NCI-H2196 (cell line): ENCODE measurements around the gene DZANK1.
"Not testable (repeated sequence)": the region's sequence is repeated elsewhere in the genome, so short reads cannot be mapped to it uniquely, and the experiment has no call there.

Experiments
- DNase-seq: peaks from one replicate; lab custom pipeline; 2025; ENCODE audit not compliant: unreplicated experiment; lab: John Stamatoyannopoulos, UW

The DZANK1 gene

DNA sequence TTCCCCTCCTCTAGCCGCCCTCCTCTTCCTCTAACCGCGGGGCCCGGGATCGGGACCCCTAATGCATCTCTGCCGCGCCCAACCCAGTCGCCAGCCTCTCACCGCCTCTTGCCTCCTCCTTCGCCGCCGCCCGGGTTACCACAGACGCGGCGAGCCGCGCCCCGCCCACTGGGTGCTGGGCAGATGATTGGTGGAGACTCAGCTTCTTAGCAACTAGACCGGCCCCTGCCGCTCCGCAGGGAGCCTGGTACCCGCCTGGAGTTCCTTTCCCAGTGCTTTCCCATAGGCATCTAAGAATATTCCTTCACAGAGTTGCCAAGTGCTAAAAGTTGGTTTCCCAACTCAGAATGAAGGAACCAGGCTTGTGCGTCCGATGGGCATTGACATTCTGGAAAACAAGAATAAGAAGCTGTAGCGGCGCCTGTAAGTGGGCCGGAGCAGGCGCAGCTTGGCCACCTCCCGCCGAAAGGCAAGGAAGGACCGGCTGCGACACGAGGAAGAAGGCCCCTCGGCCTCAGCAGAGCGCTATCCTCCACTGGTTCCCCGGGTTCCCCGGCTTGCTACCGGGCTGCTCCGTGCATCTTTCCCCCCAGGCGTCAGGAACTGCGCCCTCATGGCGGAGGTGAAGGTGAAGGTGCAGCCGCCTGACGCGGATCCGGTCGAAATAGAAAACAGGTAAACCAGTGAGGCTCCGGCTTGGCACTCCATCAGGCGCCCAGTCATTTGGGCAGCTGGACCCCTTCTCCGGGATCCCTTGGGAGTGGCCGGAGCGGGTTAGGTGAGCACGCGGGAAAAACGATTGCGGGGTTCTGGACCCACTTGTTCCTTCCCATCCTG, at the start of gene DZANK1, which contains the start of gene POLR3F:
TSS of gene DZANK1 (minus strand) at position 137 of the 837 bp plus-strand sequence. CDS start 1,672 bp downstream, outside the sequence.
TSS of gene POLR3F (plus strand) at position 497 of the 837 bp plus-strand sequence. CDS start at position 614, 117 bp downstream.
- peak; percentile 94 for DNase-seq

DNA sequence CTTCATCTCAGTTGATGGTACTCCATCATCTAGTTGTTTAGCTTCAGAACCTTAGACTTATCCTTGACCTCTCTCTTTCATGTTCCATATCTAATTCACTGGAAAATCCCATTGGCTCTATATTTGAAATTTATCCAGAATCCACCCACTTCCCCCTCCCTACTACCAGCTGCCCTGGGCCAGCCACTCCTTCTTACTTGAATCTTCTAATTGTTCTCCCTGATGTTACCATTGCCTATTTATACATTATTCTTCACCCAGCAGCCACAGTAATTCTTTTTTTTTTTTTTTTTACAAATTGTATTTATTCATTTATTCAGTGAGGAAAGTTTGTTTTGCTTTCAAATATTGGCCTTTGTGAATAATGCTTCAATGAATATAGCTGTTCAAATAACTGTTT, 49.1 kb upstream of the DZANK1 start:
- DNase-seq, result no peak

DNA sequence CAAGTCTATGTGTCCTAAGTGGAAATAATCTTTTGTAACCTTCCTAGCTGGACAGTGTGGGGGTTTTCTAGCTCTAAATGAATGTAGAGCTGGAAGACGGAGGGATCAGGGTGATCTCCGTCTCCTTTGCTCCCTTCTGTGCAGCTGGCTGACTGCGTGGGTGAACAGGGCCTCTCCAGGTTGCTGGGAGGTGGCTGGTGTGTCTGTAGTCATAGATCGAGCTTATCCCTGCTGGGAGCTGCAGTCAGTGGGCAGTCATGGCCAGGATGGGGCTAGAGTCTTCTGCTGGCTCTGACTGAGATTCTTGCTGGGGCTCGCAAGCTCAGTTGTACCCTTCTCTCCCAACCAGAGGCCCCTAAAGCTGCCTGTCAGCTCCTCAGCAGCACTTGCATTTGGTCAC, 47.3 kb upstream of the DZANK1 start:
- DNase-seq, result no peak

DNA sequence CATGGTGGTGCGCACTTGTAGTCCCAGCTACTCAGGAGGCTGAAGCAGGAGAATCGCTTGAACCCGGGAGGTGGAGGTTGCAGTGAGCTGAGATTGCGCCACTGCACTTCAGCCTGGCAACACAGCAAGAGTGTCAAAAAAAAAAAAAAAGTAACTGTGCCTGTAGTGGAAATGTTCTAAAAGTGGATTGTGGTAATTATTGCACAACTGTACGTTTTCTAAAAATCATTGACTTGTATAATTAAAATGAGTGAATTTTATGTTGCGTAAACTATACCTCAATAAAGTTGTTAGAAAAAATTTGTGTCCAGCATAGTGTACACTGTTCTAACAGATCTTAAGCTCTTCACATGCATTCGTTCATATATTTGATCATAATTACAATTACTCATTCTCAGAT, 46.4 kb upstream of the DZANK1 start:
- DNase-seq, result no peak

DNA sequence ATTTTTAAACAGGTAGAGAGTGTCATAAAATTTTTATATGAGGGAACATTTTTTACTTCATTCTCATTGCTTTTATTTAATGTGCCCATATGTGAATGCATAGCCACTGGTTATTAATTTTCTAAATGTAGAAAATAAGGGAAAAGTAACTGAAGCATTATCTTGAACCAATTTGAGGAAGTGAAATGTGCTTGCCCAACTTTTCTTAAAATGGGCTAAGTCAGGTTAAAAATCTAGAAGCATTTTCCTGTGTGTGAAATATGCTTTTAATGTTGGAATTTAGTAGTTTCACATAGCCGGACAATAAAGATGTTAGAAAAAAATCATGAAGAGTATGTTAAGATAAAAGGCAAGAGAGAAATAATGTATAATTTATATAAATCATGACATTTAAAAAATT, 44.7 kb upstream of the DZANK1 start:
- DNase-seq, result no peak

DNA sequence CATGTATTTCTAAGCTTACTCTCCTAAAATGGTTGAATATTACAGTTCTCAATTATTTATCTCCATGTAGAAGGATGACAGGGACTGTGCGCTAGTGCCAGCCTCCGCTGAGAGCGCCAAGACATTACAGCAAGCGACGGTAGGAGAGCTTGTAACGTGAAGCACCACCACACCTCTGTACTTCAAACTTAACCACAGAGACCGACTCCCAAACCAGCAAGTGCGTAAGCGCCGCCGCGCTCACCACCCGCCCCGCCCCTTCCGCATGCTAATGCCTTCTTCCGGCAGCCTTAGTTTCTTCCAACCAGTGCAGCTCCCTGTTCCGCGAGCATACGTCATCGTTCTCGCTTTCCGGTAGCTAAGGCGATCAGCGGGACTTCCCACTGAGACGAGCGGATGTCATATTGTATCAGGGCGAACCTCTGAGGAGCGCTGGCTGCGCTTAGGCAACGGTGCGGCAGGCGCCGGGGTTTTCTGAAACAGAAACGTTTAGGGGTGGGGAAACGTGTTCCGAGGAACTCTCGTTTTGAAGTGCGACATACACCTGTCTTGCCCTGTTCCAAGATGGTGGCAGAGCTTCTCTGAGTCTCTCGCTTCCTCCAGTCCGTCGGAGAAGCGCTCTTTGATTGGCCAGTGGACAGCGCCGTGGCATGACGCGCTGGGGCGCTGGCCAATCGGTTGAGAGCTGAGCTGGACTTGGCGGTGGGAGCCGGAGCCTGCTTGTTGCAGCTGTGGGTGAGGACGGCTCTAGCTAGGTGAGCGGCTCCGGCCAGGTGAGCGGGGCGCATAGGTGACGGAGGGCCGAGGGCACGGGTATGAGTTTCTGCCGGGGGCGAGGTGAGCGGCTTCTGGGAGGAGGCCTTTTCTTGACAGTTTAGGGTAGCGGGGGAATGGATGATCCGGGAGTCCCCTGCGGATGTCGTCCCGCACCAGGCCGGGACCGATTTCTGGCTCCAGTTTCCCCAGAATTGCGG, 40.7 kb upstream of the DZANK1 start, which contains the start of gene SEC23B:
TSS of gene SEC23B (plus strand) at position 723 of the 974 bp plus-strand sequence. CDS start 2,896 bp downstream, outside the sequence.
- peak; percentile 96 for DNase-seq

DNA sequence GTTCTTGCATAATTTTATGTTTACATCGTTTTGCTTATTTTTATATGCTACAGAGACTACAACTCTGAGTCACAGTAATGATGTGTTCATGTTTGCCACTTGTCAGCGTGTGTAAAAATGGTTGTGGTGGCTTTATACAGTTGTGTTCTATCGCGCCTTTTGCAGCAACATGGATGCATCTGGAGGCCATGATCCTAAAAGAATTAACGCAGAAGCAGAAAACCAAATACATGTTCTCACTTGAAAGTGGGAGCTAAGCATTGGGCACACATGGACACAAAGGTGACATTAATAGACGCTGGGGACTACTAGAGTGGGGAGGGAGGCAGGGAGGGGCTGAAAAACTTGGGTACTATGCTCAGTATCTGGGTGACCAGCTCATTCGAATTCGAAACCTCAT, 39.9 kb upstream of the DZANK1 start:
- DNase-seq, result no peak

DNA sequence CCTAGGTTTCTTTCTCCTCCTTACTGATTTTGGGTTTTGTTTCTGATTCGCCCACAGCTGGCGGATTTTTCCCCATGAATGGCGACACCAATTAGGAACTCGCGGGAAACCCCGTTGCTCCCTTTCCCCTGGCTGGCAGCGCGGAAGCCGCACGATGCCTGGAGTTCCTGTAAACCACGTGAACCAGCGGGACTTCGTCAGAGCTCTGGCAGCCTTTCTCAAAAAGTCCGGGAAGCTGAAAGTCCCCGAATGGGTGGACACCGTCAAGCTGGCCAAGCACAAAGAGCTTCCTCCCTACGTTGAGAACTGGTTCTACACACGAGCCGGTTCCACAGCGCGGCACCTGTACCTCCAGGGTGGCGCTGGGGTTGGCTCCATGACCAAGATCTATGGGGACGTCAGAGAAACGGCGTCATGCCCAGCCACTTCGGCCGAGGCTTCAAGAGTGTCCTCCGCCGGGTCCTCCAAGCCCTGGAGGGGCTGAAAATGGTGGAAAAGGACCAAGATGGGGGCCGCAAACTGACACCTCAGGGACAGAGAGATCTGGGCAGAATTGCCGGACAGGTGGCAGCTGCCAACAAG, 37.7 kb upstream of the DZANK1 start:
- no peak for DNase-seq

DNA sequence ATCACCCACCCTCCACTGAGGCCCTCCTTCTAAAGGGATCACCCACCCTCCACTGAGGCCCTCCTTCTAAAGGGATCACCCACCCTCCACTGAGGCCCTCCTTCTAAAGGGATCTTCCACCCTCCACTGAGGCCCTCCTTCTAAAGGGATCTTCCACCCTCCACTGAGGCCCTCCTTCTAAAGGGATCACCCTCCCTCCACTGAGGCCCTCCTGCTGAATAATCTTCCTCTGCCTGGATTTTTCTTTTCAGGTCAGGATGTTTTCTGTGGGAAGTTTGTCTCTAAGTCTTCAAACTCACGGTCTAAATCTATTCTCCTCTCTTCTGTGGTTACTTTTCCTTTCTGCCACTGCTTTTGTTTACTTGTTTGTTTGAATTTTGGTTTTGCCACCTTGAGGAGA, 34.8 kb upstream of the DZANK1 start:
- DNase-seq, result not testable (repeated sequence)

DNA sequence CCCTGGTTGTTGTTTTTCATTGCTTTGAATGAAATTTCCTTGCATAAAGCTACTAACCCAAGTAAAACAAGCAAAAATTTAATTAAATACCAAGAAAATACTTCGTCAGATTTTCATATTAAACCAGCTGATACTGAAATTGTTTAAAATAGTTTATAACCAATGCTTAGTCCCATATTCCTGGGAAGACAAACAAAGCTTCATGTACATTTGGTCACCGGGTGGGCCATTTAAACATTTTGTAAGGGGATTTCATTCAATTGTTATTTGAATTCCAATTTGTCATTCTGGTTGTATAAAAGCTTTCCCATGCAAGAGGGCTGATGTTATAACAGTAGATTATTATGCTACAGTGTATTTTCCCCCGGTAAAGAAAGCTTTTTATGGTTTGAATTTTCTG, 30.8 kb upstream of the DZANK1 start:
- DNase-seq, result no peak

DNA sequence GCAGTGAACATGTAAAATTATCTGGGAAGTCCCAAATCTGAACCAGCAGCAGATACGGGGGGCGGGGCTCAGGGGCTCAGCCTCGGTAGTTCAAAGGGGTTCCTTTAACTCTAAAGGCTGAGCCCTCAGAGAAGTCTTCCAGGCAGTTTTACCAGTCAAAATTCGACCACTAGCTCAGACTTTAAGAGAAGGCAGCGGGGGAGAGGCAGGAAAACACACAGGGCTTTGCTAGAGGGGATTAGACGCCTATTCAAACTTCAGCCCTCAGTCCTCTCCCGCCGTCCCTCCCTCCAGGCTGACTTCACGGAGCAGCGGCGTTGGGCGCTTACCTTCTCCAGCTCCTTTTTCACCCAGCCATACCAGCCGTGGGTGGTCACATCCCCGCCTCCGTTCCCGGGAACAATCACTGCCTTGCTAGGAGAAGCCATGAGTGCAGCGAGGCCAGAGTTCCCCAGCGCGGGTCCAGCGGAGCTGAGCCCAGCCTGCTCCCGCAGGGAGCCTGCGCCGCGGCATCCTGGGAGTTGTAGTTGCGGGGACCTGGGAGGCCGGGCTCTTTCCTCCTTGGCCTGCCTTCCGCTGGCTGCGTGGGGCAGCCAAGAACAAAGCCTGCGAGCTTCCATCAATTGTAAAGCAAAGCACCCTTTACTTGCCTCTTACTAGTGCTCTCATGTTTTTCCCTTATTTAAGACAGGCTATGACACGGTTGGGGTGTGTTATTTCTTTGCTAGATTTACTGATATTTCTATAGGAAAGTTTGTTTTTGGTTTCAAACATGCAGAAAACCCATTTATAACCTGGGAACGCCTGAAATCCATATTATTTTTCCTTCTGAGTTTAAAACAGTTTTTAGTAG, 30.1 kb upstream of the DZANK1 start, which contains the start of gene RBBP9:
TSS of gene RBBP9 (minus strand) at position 486 of the 853 bp plus-strand sequence. CDS start at position 428, 58 bp downstream.
- peak; percentile 89 for DNase-seq

DNA sequence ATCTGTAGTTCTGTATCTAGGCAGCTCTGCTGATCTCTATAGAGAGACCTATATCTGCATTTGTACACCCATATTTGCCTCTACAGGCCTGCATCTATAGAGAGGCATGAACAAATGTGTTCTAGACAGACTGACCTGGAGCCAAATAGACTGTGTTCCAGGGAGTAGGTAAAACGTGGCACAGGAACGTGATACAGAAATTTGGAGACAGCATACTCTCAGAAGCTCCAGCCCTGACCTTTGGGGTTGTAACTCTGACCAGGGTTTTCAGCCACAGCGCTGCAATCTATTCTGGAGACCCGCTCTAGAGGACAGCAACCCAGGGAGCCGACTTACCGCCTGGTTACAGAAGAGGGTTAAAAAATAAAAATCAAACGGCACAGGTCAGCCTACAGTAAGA, 29.2 kb upstream of the DZANK1 start:
- DNase-seq, result peak; percentile 10

DNA sequence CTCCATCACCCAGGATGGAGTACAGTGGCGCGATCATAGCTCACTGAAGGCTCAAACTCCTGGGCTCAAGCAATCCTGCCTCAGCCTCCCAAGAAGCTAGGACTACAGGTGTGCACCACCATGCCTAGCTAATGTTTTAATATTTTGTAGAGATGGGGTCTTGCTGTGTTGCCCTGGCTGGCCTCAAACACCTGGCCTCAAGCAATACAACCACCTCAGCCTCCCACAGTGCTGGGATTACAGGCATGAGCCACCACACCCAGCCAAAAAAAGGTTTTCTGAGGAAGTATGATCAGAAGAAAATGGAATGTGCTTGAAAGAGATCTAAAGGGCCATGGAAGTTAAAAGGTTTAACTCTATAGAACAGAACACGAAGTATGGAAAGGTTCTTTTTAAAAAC, 21.5 kb upstream of the DZANK1 start:
- DNase-seq, result no peak

DNA sequence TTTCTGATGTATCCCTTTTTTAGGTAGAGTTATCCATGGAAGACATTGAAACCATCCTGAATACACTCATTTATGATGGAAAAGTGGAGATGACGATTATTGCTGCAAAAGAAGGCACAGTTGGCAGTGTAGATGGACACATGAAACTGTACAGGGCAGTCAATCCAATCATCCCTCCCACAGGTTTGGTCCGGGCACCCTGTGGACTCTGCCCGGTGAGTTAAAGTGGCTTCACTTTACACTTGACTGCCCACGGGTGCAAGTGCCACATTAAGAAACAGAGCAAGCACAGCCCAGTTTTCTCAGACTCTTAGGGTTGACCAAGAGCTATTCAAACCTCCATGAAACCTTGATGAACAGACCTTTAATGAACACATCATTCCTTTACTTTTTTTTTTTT, 14.8 kb upstream of the DZANK1 start:
- no peak for DNase-seq

DNA sequence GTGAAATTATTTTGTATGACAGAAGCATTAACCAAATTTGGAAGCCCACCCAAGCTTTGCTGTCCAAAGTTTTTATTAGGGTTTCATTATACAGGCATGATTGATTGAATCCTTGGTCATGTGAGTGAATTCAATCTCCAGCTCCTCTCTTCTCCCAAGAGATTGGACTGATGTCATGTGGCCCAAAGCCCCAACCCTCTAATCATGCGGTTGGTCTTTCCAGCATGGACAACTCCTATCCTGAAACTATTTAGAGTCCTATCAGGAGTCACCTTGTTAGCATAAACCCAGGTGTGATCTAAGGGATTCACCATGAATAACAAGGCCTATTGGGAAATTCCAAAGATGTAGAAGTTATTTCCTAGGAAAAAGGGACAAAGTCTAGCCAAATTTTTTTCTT, 11.0 kb upstream of the DZANK1 start:
- DNase-seq, result no peak

DNA sequence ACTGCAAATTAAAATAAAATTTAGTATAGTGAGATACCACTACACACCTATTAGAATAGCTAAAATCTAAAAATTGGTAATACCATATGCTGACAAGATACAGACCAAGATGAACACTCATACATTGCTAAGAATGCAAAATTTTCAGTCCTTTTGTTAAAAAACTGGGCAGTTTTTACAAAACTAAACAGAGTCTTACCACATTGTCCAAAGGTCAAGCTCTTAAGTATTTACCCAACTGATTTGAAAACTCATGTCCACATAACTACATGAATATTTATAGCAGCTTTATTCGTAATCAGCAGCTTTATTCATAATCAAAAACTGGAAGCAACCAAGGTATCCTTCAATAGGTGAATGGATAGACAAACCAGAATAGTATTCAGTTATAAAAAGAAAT, 10.4 kb upstream of the DZANK1 start:
- no peak for DNase-seq

DNA sequence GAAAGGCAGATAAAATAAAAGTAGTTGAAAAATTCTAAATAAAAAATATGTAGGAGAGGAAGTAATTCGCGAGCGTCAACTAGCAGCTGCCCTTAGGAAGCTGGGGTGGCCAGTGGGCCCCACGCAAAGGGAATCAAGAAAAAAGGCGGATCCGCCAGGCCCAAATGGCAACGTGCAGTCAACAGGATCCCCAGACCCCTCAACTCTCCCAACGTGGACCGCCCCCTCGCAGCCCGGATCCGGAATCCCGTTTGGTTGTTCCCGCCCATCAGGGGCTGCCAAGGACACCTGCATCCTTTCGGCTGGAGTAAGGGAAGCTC, 296 bp downstream of the DZANK1 start:
- DNase-seq, result no peak

DNA sequence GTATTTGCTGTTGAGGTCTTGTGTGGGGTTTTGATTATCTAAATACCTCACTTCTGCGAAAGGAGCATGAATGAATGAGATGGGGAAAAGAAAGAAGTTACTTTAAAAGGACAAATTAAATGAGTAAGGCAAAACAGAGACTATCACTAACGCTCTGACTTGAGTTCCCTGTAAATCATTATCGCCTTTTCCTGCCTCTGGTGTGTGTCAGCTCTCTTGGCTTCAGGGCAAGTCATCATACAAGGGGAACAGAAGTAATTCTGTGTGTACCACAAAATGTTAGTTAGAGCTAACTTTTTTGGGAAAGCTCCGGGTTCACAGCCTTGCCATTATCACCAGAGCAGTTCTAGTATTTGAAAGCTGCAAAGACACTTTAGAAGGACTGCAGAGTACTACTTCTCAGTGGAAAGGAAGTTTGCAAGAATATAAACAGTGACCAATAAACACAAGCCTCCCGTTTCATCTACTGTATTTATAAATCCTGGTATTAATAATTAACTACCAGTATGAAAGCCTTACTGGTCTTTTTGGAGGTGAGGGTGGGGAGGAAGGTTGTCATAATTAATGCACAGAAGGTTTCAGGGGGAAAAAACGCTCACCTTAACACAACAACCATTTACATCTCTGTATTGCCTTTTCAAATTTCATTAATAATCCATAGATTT, 1.2 kb downstream of the DZANK1 start:
- DNase-seq, result no peak

DNA sequence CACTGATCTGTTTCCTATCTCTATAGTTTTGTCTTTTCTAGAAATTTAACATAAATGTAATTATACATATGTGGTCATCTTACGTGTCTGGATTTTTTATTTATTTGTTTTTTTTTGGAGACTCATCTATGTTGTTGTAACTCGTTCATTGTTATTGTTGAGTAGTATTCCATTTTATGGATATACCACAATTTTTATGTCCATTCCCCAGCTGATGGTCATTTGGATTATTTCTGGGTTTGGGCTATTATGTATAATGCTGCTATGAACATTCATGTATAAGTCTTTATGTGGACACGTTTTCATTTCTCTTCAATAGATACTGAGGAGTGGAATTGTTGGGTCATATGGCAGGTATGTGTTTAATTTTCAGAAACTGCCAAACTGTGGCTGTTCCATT, 10.2 kb downstream of the DZANK1 start:
- no peak for DNase-seq

DNA sequence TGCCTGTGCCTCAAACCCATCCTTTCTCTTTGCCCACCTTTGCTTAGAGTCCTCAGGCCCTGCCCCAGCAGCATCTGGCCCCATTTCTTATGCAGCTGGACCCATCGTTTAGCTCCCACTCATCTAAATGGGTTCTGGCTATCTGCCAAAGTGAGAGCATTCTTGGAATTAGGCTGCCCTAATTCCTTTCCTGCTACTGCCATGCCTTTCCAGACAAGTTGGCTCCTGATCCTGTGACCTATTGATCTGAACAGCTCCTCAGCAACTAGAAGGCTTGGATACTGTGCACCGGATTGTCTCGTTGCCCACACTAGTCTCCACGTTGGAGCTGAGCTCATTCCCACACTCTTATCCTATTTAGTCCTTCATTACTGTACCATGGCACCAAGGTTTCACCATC, 22.9 kb downstream of the DZANK1 start:
- DNase-seq, result peak; percentile 27
